NCI-H1436 (cell line): ENCODE measurements around the gene EEF2K.
A peak's percentile ranks its signal among the peaks of the same experiment; 100 is the strongest.
"Not testable (repeated sequence)": the region's sequence is repeated elsewhere in the genome, so short reads cannot be mapped to it uniquely, and the experiment has no call there.

Source experiments
- DNase-seq: peaks from one replicate; lab custom pipeline; 2025; lab: John Stamatoyannopoulos, UW

The EEF2K gene

GRCh38 chr16:22190081-22190775 is 15.8 kb upstream of the EEF2K start:
- peak; percentile 99 for DNase-seq

- peak; percentile 99 for DNase-seq
Observed at GRCh38 chr16:22190776-22191531, 15.1 kb upstream of the EEF2K start.

GRCh38 chr16:22191532-22192260 is 14.4 kb upstream of the EEF2K start:
- no peak for DNase-seq

- DNase-seq: no peak
Observed at GRCh38 chr16:22192261-22193062, 13.6 kb upstream of the EEF2K start.

GRCh38 chr16:22193063-22193411 is 13.0 kb upstream of the EEF2K start:
- no peak for DNase-seq

- DNase-seq: no peak
Observed at GRCh38 chr16:22194707-22195444, 11.2 kb upstream of the EEF2K start.

GRCh38 chr16:22195445-22195694 is 10.7 kb upstream of the EEF2K start:
- DNase-seq: no peak

GRCh38 chr16:22195695-22196558 is 10.2 kb upstream of the EEF2K start:
- peak; percentile 78 for DNase-seq

- DNase-seq: not testable (repeated sequence)
Observed at GRCh38 chr16:22196559-22197168, 9.4 kb upstream of the EEF2K start.

GRCh38 chr16:22198547-22199293 is 7.4 kb upstream of the EEF2K start:
- no peak for DNase-seq

- DNase-seq: no peak
Observed at GRCh38 chr16:22202261-22202637, 3.8 kb upstream of the EEF2K start.

GRCh38 chr16:22203091-22203490 is 3.0 kb upstream of the EEF2K start:
- no peak for DNase-seq

GRCh38 chr16:22204091-22204655 is 1.9 kb upstream of the EEF2K start:
- no peak for DNase-seq

GRCh38 chr16:22205577-22206012 is 483 bp upstream of the EEF2K start:
- DNase-seq: no peak

GRCh38 chr16:22206842-22207714 is 1.0 kb downstream of the EEF2K start:
- no peak for DNase-seq

- DNase-seq: no peak
Observed at GRCh38 chr16:22207715-22208360, 1.8 kb downstream of the EEF2K start.

GRCh38 chr16:22210285-22210684 is 4.2 kb downstream of the EEF2K start:
- DNase-seq: no peak

- DNase-seq: no peak
Observed at GRCh38 chr16:22210854-22211253, 4.8 kb downstream of the EEF2K start.
